HCT116 (cell line): ENCODE results near the gene COPS8. TPM values are rescaled to one million over a fixed set of nuclear protein-coding genes. Genes with fewer than 3 reads are reported as not detected.

ENCODE experiments used
- ATAC-seq: fragments of 200-7000 bp; cut with Tn5 transposase; 2 replicates; pipeline ENCODE4 v1.9.1; 2020; ENCODE audit warnings: mild to moderate bottlenecking, moderate library complexity
- BruUV-seq: library from RNA; stranded (reverse); fragments of 400-500 nt; replicated peaks from 2 replicates; lab custom pipeline; 2021; lab: Mats Ljungman, UMichigan
- CTCF ChIA-PET: fragments of 300-600 bp; sonication (Branson Sonifier 250); formaldehyde crosslinking; loops from one replicate; lab custom pipeline; 2021; ENCODE audit warnings: antibody characterized with exemption; lab: Charles Lee
- POLR2A ChIA-PET: fragments of 300-600, 350-600 bp; sonication (Branson Sonifier 250); formaldehyde crosslinking; loops from one replicate; lab custom pipeline; 2021; ENCODE audit warnings: antibody characterized with exemption; lab: Charles Lee
- RAD21 ChIA-PET, 2 experiments: fragments of 300-600 bp; sonication (Branson Sonifier 250); formaldehyde crosslinking; loops; one replicate each; lab custom pipeline; 2023; ENCODE audit warnings: low total read pairs in 2 of 2; ENCODE audit not compliant: uncharacterized antibody in 2 of 2, unreplicated experiment in 2 of 2, low non-redundant PET in 1 of 2; lab: Charles Lee
- DNase-seq: peaks from one replicate; pipeline ENCODE4 v3.0.0-alpha.2; 2010; ENCODE audit warnings: low read depth, low spot score
- H2AFZ ChIP-seq: fragments of 200-600 bp; shearing (Covaris generic), sonication (generic); 2 replicates; pipeline ENCODE4 v1.6.1; 2017; ENCODE audit warnings: low read depth, mixed run types, mixed read lengths, antibody characterized with exemption, low read length; ENCODE audit not compliant: poor library complexity, severe bottlenecking
- H3K27ac ChIP-seq: 2 replicates; pipeline ENCODE4 v1.5.1; 2012; ENCODE audit warnings: low read depth, low read length
- H3K27me3 ChIP-seq: fragments of 200-600 bp; sonication (generic); 2 replicates; pipeline ENCODE4 v1.6.1; 2016; ENCODE audit warnings: mixed run types, low read length, mixed read lengths; ENCODE audit not compliant: insufficient read depth
- H3K36me3 ChIP-seq, 2 experiments: fragments of 200-500 bp in 1 of 2; fragments of 200-600 bp in 1 of 2; sonication (Bioruptor generic) in 1 of 2; sonication (generic) in 1 of 2; 2 replicates each; pipeline versions ENCODE4 v1.5.1 to v1.6.1; 2014 to 2016; ENCODE audit warnings: low read length in 2 of 2, inconsistent platforms in 1 of 2, mixed read lengths in 1 of 2, mixed run types in 1 of 2; ENCODE audit not compliant: insufficient read depth in 2 of 2, control insufficient read depth in 1 of 2
- H3K4me1 ChIP-seq, 2 experiments: fragments of 200-600 bp in 1 of 2; sonication (generic) in 1 of 2; 2 replicates each; pipeline versions ENCODE4 v1.5.1 to v1.6.1; 2012 to 2017; ENCODE audit warnings: low read length in 2 of 2, inconsistent platforms in 1 of 2, mild to moderate bottlenecking in 1 of 2, mixed read lengths in 1 of 2, mixed run types in 1 of 2, moderate library complexity in 1 of 2; ENCODE audit not compliant: insufficient read depth in 2 of 2, control insufficient read depth in 1 of 2
- H3K4me2 ChIP-seq: fragments of 200-600 bp; sonication (generic); 2 replicates; pipeline ENCODE4 v1.6.1; 2017; ENCODE audit warnings: mixed run types, low read length, mixed read lengths
- H3K4me3 ChIP-seq, 2 experiments: fragments of 200-600 bp in 1 of 2; sonication (generic) in 1 of 2; replicated peaks in 1 of 2; 2 replicates each; pipeline ENCODE4 v1.5.1; 2011 to 2016; ENCODE audit warnings: low read length in 2 of 2, control low read depth in 1 of 2, low read depth in 1 of 2, mild to moderate bottlenecking in 1 of 2, mixed read lengths in 1 of 2, mixed run types in 1 of 2
- H3K79me2 ChIP-seq: fragments of 200-600 bp; sonication (generic); 2 replicates; pipeline ENCODE4 v1.6.1; 2017; ENCODE audit warnings: mild to moderate bottlenecking, mixed run types, low read length, moderate library complexity, mixed read lengths; ENCODE audit not compliant: insufficient read depth
- H3K9ac ChIP-seq: fragments of 200-600 bp; sonication (generic); 2 replicates; pipeline ENCODE4 v1.6.1; 2016; ENCODE audit warnings: low read length, mixed read lengths
- H3K9me2 ChIP-seq: fragments of 200-600 bp; sonication (generic), shearing (Covaris generic); 2 replicates; pipeline ENCODE4 v1.6.1; 2017; ENCODE audit warnings: mixed run types, mild to moderate bottlenecking, moderate library complexity; ENCODE audit not compliant: insufficient read depth
- H3K9me3 ChIP-seq, 2 experiments: fragments of 200-500 bp in 1 of 2; fragments of 200-600 bp in 1 of 2; sonication (Bioruptor generic) in 1 of 2; sonication (generic) in 1 of 2; 2 replicates each; pipeline ENCODE4 v1.6.1; 2014 to 2017; ENCODE audit warnings: low read length in 2 of 2, mixed read lengths in 2 of 2, inconsistent platforms in 1 of 2, low read depth in 1 of 2, mild to moderate bottlenecking in 1 of 2, mixed run types in 1 of 2, moderate library complexity in 1 of 2; ENCODE audit not compliant: control insufficient read depth in 1 of 2, insufficient read depth in 1 of 2
- H4K20me1 ChIP-seq: fragments of 200-600 bp; sonication (generic), shearing (Covaris generic); 2 replicates; pipeline ENCODE4 v1.6.1; 2017; ENCODE audit warnings: mixed run types, mild to moderate bottlenecking, moderate library complexity; ENCODE audit not compliant: insufficient read depth
- CBX3 ChIP-seq: IDR thresholded peaks from 2 replicates; pipeline ENCODE4 v1.6.1; 2012; ENCODE audit warnings: low read depth
- CEBPB ChIP-seq: IDR thresholded peaks from 2 replicates; pipeline ENCODE4 v1.6.1; 2012; ENCODE audit warnings: low read depth
- CTCF ChIP-seq, 3 experiments: fragments of 200-600 bp in 1 of 3; sonication (generic) in 1 of 3; IDR thresholded peaks in 2 of 3; conservative IDR thresholded peaks in 1 of 3; 2 replicates each; pipeline ENCODE4 v1.5.1; 2012 to 2017; ENCODE audit warnings: low read depth in 2 of 3, low read length in 2 of 3, antibody characterized with exemption in 1 of 3, borderline replicate concordance in 1 of 3, control low read depth in 1 of 3, mild to moderate bottlenecking in 1 of 3, mixed read lengths in 1 of 3, mixed run types in 1 of 3, moderate library complexity in 1 of 3; ENCODE audit not compliant: insufficient read depth in 1 of 3
- EGR1 ChIP-seq: IDR thresholded peaks from 2 replicates; pipeline ENCODE4 v1.6.1; 2012; ENCODE audit warnings: low read depth
- ELF1 ChIP-seq: IDR thresholded peaks from 2 replicates; pipeline ENCODE4 v1.6.1; 2012; ENCODE audit warnings: low read depth, borderline replicate concordance
- EZH2 ChIP-seq: fragments of 200-600 bp; sonication (generic); IDR thresholded peaks from 2 replicates; pipeline ENCODE4 v1.6.1; 2017; ENCODE audit warnings: antibody characterized with exemption, mixed run types
- EZH2phosphoT487 ChIP-seq: fragments of 200-600 bp; IDR thresholded peaks from 2 replicates; pipeline ENCODE4 v1.6.1; 2018; ENCODE audit warnings: antibody characterized with exemption, borderline replicate concordance
- FOSL1 ChIP-seq: IDR thresholded peaks from 2 replicates; pipeline ENCODE4 v1.6.1; 2012; ENCODE audit warnings: low read depth
- POLR2AphosphoS5 ChIP-seq: IDR thresholded peaks from 2 replicates; pipeline ENCODE4 v1.6.1; 2011; ENCODE audit warnings: mild to moderate bottlenecking, low read depth, low read length, moderate library complexity
- RAD21 ChIP-seq: IDR thresholded peaks from 2 replicates; pipeline ENCODE4 v1.6.1; 2012; ENCODE audit warnings: low read depth, mild to moderate bottlenecking
- REST ChIP-seq: IDR thresholded peaks from 2 replicates; pipeline ENCODE4 v1.6.1; 2012; ENCODE audit warnings: low read depth
- SP1 ChIP-seq: IDR thresholded peaks from 2 replicates; pipeline ENCODE4 v1.6.1; 2012; ENCODE audit warnings: low read depth
- SRF ChIP-seq: IDR thresholded peaks from 2 replicates; pipeline ENCODE4 v1.6.1; 2012; ENCODE audit warnings: low read depth
- TCF7L2 ChIP-seq: IDR thresholded peaks from 2 replicates; pipeline ENCODE4 v1.7.0; 2011; ENCODE audit warnings: borderline replicate concordance, inconsistent platforms; ENCODE audit not compliant: insufficient read depth, insufficient read length; ENCODE audit errors: extremely low read depth
- YY1 ChIP-seq: IDR thresholded peaks from 2 replicates; pipeline ENCODE4 v1.6.1; 2011; ENCODE audit warnings: low read length, low read depth, moderate library complexity, mild to moderate bottlenecking; ENCODE audit not compliant: insufficient replicate concordance; ENCODE audit errors: extremely low read depth
- ZBTB33 ChIP-seq: IDR thresholded peaks from 2 replicates; pipeline ENCODE4 v1.6.1; 2011; ENCODE audit warnings: mild to moderate bottlenecking, low read length, moderate library complexity; ENCODE audit not compliant: insufficient replicate concordance; ENCODE audit errors: extremely low read depth
- ZFX ChIP-seq: fragments of 450-650 bp; IDR thresholded peaks from 2 replicates; pipeline ENCODE4 v1.6.1; 2017
- ZNF274 ChIP-seq: fragments of 200-500 bp; sonication (Bioruptor generic); IDR thresholded peaks from 2 replicates; pipeline ENCODE4 v1.6.1; 2014; ENCODE audit warnings: mild to moderate bottlenecking, low read depth, low read length, inconsistent platforms
- intact Hi-C: fragments of 100-400 bp; cut with micrococcal nuclease; formaldehyde crosslinking; loops from 2 replicates; pipeline ENCODE4 v1.10.0; 2022
- total RNA-seq: library from RNA; stranded (reverse); gene quantifications from one replicate; pipeline ENCODE4 v1.2.1, GENCODE V29; 2021; ENCODE audit not compliant: unreplicated experiment

Gene COPS8
- total RNA-seq, 1 experiment from 2014 or later, result 42.2 TPM

GRCh38 chr2:237143118-237143517 lies 57.4 kb downstream of the COPS8 start:
- Histone ChIP-seq H3K27me3 (no peaks in the 10 kb centered on the region), H3K36me3 (no peaks in the 10 kb centered on the region), H4K20me1 (no peaks in the 10 kb centered on the region), H3K27ac (no peak overlapping the region), H3K9ac (no peak overlapping the region), H3K4me1 (no peaks in the 10 kb centered on the region), H2AFZ (no peak overlapping the region), H3K9me3 (peaks cover 4 to 13% of the 10 kb centered on the region in 2 experiments; a peak in 2 of 4 replicates), H3K9me2 (no peaks in the 10 kb centered on the region), H3K4me3 (no peak overlapping the region), H3K4me2 (no peak overlapping the region), H3K79me2 (no peaks in the 10 kb centered on the region)
- ChIA-PET RAD21 (no interaction called here), CTCF (no interaction called here), POLR2A (no interaction called here)
- no peak for TF ChIP-seq SP1
- TF ChIP-seq FOSL1, result no peak
- no peak for TF ChIP-seq RAD21
- no peak for TF ChIP-seq ZBTB33
- TF ChIP-seq ZNF274, result no peak
- TF ChIP-seq ELF1, result no peak
- no peak for TF ChIP-seq CEBPB
- no peak for TF ChIP-seq CBX3
- TF ChIP-seq YY1, result no peak
- TF ChIP-seq REST, result no peak
- TF ChIP-seq TCF7L2, result no peak
- TF ChIP-seq ZFX, result no peak
- no peak for TF ChIP-seq POLR2AphosphoS5
- no peak for TF ChIP-seq EGR1
- TF ChIP-seq EZH2, result no peak
- no peak for TF ChIP-seq EZH2phosphoT487
- TF ChIP-seq CTCF (IDR thresholded peaks at IDR 0.05 in 2 of 3, conservative IDR thresholded peaks at IDR 0.05 in 1 of 3; ENCODE audit: borderline replicate concordance in 1 of 3, insufficient read depth in 1 of 3, low read depth in 2 of 3, low read length in 2 of 3), result no peak
- TF ChIP-seq SRF, result no peak
- ATAC-seq (no peak), DNase-seq (no peak)
- intact Hi-C loops, result no loop called here
- no TSS peak for BruUV-seq
